EL (cell line): Measurements from ENCODE around the gene TCEA3.

Experiments used
- DNase-seq: peaks from one replicate; pipeline ENCODE4 v3.0.0-alpha.2; 2016

The TCEA3 gene

DNA sequence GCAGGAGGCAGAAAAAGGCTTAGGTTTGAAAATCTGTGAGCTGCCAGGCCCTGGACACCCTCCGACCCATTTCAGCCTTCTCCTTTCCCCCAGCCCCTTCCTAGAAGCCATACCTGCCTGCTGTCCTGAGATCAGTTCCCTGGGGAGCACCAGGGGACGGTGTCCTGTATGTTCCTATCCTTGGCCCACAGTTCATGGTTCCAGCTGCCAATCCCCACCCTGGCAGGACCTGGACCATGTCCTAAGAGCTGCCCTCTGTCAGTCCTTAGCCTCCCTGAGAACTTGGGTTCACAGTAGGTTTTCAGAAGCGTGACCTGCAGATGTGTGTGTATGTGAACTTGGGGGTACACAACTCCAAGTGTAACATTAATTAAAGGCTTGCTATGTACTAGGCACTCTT, 3.8 kb downstream of the TCEA3 start:
- DNase-seq: no peak

DNA sequence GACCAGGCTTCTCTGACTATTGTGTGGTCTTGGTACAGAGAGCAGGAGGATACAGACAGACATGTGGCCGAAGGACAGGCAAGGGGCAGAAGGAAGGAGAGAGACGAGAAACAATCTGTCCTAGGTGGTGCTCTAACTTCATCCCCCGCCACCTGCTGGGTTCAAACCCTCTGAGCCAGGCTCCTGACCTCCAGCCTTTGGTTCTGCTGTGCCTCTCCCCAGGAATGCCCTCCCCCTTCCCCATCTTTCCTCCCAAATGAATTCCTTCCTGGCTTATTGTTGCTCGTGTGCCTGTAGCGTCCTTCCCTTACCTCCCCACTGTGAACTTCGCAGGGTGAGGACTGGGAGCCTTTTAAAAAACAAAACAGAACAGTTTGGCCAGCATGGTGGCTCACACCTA, 5.4 kb downstream of the TCEA3 start:
- no peak for DNase-seq

DNA sequence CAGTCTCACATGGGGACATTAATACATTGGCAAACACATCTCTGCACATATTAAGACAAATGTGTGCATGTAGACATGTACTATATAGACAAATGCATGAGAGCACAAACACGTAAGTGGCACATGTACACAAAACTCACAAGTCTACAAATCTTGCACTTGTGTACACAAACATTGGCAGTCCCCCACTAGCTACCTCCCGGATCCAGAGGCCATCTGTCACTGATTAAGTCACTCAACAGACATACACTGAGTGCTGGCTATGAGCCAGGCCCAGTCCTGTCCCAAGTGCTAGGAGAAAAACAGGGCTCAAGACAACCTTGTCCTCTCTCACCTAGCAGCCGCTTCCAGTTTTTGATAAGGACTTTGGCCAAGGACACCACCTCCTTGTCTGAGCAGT, 7.0 kb downstream of the TCEA3 start:
- DNase-seq: no peak

DNA sequence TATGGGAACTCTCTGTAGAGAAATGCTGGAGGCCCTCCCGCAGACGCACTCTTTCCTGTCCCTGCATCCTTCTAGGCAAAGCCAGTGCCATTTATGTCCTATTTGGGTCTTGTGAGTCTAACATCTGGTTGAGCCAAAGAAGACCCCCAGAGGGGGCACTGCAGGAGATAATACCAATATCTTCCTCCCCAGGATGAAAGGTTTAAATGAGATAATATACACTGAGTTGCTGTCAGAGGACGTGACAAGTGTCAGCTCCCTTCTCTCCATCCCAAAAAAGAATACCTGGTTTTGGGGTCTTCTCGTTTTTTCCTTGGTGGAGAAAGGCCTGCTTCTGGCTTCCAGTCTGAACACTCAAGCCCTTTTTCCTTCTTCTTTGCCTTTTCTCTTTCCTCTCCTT, 7.6 kb downstream of the TCEA3 start:
- DNase-seq: no peak

DNA sequence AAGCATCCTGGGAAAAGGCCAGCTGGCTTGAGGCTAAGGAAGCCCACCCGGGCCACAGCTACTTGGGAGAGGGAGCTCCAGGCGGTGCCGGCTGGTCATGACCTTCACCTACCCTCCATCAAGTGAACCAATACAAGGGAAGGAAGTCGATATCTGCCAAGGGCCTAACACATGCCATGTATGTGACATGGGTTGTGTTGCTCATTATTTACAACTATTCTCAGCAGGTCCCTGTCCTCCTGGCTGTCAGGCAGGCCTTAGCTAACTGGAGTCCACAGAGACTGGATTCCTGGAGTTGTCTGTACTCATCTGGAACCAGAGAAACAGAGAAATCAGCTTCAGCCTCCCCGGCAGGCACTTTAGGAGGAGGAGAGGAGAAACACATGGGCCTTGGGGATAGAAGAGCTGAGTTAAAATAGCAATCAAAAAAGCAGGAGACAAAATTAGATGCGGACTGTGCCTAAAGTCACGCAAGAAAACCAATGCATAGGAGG, 15.7 kb downstream of the TCEA3 start:
- no peak for DNase-seq

DNA sequence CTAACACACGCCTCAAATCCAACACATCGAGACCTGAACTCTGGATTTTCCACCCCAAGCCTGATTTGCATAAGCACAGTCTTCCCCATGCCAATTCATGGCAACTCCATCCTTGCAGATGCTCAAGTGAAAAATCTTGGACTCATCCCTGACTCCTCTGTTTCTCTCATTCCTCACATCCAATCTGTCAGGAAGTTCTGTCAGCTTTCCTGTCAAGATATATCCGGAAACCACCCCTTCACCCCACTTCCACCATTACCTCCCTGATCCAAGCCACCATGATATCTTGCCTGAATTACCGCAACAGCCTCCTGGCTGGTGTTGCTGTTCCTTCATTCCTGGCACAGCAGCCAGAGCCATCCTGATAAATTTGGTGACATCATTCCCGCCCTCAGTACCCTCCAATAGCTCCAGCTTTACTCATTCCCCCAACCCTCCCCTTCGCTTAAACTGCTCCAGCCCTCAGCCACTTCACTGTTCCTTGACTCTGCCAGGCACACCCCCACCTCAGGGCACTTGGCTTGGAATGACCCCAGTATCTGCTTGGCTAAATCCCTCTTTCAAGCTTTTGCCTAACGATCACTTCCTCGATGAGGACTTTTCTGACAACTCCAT, 17.4 kb downstream of the TCEA3 start:
- DNase-seq: peak; percentile 28

DNA sequence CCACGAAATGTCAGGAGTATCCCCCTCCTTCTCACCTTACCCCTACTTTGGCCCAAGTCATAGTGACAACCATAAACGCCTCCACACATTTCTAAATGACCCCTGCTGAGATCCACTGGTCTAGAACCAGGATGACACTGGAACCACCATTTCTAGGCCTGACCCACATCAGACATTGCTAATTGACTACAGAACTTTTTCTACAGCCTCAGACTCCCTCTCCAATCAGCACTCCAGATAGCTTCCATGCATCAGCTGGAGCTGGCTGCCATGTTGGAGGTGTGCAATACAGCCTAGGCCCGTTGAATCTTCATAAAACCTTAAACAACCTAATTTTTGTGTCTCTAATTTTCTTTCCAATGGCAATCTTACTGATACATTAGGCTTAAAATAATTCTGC, 18.6 kb downstream of the TCEA3 start:
- no peak for DNase-seq

DNA sequence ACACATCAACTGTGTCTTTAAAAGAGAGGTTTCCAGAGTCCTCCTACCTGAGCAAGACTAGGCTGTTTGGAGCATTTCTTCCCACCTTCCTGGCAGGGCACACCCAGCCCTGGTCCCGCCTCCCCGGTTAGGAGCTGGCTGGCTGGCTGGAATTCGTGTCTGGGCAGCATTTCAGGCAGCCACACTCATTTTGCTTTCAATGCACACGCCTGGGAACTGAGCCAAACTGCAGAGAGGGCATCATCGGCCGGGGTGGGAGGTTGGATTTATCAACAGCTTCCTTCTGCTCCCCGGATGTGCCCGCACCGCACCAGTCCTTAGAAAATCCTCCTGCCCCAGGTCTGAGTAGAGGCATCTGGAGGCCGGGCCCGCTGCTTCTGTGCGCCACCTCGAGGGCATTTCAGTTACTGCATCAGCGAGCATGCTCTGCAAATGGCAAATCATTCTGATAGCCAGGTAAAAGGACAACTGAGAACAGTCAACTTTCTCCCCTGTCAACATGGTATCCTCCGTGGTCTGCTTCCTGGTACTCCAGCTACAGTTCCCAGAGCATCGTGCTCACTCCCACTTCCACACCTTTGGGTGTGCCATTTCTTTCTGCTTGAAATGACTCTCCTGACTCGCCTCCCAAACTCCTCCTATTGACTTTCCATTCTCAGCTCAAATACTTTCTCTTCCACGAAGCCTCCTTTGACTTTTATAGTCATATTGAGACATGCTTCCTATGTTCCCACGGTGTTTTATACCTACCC, 20.6 kb downstream of the TCEA3 start:
- DNase-seq: peak; percentile 98

DNA sequence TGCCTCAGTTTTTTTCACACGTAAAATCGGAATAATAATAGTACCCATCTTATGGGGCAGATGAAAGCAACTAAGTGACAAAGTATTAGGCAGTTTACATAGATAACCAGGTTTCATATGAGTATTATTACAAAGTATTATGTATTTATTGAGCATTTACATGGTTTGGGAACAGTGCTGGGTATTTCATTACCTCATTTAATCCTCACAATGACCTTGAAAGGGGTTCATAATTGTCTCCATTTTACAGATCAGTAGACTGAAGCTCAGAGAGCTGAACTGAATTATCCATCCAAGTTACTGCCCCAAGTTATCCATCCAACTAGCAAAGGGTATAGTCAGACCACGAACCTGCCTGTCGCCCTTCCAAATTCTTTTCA, 21.2 kb downstream of the TCEA3 start:
- DNase-seq: no peak

DNA sequence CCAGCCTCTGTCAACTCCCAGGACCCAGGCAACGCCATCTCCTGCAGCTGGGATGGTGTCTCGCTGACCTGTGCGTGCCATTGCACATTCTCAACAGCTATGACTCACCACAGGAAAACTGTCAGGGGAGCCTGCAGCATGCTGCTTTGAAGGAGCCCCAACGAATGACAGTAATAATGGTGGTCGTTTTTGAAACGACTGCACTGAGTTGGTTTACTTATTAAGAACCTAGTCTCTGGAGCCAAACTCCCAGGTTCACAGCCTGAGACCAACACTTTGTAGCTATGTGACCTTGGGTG, 21.6 kb downstream of the TCEA3 start:
- DNase-seq: peak; percentile 90

DNA sequence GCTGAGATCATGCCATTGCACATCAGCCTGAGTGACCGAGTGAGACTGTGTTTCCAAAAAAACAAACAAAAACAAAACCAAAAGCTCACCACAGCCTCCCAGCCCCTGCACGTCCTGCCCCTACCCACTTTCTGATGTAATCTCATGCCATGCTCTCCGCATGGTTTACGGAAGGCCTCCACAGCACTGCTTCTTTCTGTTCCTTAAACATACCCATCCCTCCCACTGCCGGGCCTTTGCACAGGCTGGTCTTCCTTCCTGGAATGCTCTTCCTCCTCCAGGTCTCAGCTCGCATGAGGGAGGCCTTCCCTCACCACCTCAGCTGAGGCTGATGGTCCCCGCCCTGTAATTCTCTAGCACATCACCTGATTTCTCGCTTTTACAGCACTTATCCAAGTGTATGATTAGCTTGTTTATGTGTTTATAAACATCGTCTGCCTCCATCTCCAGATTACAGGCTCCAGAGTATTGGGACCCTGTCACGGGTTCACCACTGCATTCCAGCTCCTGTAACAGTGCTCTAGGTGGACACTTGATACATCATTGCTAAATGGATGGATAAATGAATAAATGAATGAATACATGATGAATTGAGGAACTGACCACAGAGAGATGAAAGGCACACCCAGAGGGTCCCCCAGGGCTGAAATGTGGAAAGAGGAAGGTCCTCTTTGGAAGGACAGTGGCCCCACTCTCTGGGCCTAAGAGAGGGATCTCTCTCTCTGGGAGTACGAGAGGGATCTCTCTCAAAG, 22.1 kb downstream of the TCEA3 start:
- DNase-seq: no peak

DNA sequence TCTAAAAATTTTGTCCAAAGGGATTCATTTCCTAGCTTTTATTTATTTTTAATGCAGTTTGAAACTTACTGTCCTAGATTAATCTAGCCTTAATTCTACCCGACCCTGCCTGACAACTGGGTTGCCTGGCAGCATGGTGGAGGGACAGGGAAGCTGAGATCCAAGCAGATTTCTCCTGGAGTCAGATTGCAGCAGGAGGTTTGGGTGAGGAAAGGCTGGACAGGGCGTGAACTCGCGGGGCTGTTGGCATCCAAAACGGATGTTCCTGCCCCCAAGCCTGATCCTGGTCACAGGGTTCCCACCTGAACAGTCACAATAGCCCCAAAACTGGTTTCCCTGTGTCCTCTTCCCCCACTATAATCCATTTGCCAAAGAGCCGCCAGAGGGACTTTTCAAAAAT, 23.2 kb downstream of the TCEA3 start:
- DNase-seq: no peak

DNA sequence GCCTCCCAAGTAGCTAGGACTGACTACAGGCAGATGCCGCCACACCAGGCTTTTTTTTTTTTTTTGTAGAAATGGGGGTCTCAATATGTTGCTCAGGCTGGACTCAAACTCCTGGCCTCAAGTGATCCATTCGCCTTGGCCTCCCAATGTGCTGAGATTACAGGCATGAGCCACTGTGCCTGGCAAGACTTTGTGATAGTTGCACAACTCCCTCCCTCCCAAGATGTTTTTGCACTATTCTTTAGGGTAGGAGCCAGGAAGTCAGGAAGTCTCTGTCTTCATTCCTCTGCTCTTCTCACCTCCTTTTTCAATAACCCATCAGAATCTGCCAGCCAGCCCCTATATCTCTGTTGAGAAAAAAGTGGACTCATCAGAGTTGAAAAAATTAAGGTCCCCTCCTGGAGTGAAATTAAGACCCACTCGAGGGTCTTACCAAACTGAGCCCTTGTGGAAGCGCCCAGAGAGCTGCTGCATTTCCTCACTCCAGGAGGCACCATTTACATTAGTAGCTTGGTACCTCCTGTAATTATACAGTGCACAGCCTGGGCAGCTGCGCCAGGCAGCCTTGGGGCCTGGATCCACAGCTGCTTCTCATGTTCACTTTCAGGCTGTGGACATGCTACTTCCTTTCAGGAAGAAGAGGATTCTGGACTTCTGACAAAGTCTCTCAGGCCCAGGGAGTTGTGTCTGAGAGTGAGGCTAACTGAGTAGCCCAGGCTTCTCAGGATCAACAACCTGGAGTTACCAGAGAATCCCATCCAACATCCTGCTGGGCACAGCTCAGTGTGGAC, 24.0 kb downstream of the TCEA3 start:
- no peak for DNase-seq

DNA sequence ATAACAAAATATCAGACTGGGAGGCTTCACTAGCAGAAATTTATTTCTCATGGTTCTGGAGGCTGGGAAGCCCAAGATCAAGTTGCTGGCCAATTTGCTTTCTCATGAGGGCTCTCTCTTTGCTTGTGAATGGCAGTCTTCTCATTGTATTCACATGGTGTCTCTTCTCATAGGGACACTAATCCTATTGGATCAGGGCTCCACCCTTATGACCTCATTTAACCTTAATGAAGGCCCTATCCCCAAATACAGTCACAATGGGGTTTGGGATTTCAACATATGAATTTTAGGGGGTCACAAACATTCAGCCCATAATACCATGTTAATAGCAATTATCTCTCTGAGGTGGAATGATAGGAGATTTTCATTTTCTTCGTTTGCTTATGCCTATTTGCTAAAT, 25.3 kb downstream of the TCEA3 start:
- DNase-seq: no peak

DNA sequence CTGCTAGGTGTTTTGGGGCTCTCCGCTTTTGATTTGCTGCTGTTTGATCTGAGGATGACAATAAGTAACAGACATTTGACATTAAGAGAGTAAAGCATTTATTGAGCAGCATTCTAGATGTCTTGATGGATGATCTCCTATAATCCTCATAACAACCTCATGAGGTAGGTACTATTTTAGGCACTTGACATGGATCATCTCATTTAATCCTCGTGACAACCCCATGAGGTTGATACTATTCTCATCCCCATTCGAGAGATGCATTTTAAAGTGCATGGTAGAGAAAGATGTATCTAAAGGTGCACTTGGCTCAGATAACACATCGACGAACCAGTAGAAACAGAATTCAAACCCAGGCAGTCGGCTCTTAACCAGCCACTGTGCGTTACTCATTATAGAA, 26.6 kb downstream of the TCEA3 start:
- DNase-seq: no peak

DNA sequence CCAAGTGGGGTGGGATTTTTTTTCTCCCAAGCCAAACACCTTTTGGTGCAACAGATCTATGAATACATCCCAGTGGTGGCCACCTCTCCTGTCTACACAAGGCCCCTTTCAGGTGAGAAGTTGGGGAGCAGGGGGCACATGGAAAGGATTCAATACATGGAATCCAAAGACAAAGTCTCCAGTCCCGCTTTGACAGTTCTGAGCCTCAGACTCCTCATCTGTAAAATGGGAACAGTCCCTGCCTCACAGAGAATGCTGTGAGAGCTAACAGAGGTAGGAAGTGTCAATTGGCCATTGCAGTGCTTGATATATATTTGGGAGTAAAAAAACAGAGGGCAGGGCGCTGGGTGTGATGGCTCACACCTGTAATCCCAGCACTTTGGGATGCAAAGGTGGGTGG, 28.2 kb downstream of the TCEA3 start:
- no peak for DNase-seq

DNA sequence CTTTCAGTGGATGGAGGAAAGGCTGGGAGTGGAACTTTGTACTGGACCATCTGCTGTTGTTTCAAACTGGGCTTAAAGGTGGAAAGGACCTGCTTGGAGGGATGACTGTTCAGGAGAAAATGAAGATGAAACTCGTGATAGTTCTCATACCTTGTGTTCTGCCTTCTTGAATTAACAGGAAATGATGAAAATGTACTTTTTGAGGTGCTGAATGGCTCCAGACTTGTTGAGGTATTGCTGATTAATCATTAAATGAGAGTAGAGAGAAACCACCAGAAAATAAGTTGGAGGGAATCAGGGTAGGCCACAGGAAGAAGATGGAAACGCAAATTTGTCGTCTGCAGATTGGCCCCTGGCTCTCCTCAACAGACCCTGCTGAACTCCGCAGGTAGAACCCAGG, 28.7 kb downstream of the TCEA3 start:
- DNase-seq: no peak

DNA sequence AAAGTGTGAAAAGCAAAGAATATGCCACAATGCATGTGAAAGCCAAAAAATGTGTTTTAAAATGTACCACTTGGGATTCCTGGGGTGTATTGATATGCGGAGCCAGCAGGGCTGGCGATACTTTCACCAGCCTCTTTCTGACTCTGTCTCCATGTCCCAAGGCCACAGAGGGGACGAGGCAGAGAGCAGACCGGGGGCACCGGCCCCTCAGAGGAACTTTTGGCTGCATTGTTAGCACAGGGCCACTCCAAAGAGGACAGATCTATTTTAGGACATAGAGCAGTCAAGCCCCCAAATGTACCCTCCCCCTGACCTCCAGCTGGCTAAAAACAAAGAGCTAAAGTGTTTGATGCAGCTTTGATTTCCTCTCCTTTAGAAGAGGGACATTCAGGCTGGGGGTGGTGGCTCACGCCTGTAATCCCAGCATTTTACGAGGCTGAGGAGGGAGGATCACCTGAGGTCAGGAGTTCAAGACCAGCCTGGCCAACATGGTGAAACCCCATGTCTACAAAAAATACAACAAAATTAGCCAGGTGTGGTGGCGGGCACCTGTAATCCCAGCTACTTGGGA, 29.3 kb downstream of the TCEA3 start:
- DNase-seq: no peak

DNA sequence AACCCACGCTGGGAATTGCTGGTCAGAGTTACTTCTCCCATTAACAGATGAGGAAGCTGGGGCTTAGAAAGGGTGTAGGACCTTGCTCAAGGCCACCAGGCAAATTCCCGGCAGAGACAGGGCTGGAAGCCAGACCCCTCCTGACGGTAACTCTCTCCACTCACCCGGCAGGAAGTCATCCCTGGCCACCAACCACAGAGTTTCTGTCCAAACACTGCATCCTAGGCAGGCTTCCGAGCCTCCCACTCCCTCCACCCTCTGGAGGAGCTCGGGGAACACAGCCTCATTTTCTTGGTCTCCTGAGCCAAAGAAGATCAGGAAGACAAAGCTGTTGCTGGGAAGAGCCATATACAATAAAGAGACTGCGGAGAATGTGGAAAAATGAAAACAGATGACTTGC, 29.9 kb downstream of the TCEA3 start:
- peak; percentile 72 for DNase-seq

DNA sequence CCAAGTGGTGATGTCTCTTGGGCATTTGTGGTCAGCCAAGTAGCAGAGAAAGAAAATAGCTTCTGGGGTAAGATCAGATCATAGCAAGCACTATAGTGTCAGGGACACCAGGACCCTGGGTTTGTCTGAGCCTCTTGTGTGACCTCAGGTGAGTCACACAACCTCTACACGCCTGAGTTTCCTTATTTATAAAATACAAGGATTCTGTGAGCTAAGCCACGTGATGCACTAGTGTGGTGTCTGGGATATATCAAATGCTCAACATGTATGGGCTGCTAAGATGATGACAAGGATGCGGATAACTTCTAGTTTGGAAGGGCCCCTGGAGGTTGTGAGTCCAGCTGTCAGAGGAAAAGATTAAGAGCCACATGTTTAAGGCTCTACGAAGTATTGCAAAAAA, 30.4 kb downstream of the TCEA3 start:
- DNase-seq: peak; percentile 65

DNA sequence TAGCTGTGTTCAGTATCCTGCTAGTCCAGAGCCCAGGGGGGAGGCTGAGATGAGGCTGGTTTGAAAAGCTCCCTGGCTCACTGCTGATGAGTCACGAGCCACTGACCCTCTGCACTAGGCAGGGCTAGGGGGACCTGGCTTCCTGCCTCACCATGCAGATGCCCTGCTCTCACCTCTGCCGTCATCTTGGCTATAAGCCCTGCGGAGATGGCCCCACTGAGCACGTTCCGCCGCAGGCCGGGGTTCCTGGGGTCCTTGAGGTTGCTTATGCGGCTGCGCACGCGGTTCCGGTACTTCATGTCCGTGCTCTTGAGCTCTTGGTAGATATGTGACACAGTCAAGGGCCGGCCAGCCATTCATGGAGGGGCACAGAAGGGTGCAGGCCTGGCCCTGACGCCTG, 30.8 kb downstream of the TCEA3 start:
- peak; percentile 84 for DNase-seq

DNA sequence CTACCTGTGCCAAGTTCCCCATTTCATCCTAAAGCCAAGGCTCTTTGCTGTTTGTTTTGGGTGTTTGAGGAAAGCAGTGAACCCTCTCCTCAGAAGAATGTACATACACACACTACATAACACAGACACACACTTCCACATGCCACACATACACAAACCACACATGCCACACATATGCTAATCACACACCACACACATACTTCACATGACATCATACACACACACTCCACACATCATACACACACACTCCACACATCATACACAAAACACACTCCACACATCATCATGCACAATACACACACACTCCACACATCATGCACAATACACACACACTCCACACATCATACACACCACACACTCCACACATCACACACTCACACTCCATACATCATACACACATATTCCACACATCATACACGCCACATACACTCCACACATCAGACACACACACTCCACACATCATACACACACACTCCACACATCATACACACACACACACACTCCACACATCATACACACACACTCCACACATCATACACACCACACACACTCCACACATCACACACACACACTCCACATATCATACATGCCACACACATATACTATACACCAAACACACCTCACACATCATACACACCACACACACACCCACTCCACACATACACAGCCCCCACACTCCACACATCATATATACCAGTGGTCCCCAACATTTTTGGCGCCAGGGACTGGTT, 32.3 kb downstream of the TCEA3 start:
- no peak for DNase-seq
